H9 (cell line): ENCODE measurements around the gene PTGER3. TPM values are rescaled to one million over a fixed set of nuclear protein-coding genes. Genes with fewer than 3 reads are reported as not detected.

Experiments
- DNase-seq: peaks from one replicate; pipeline ENCODE4 v3.0.0-alpha.2; 2017
- H2AFZ ChIP-seq: one replicate; pipeline ENCODE4 v1.6.1; 2013; ENCODE audit warnings: mild to moderate bottlenecking, low read length, control low read depth, moderate library complexity
- H2AK5ac ChIP-seq: 2 replicates; pipeline ENCODE4 v1.6.1; 2013; ENCODE audit warnings: low read length, control low read depth, mixed read lengths; ENCODE audit not compliant: insufficient read length
- H2BK120ac ChIP-seq: one replicate; pipeline ENCODE4 v1.6.1; 2013; ENCODE audit warnings: low read depth, mild to moderate bottlenecking, low read length, control low read depth, inconsistent platforms; ENCODE audit not compliant: poor library complexity, severe bottlenecking
- H2BK12ac ChIP-seq: 2 replicates; pipeline ENCODE4 v1.6.1; 2013; ENCODE audit warnings: low read length, control low read depth, mixed read lengths, low read depth; ENCODE audit not compliant: insufficient read length
- H2BK15ac ChIP-seq: 2 replicates; pipeline ENCODE4 v1.6.1; 2013; ENCODE audit warnings: low read depth, low read length, control low read depth
- H2BK20ac ChIP-seq: one replicate; pipeline ENCODE4 v1.6.1; 2013; ENCODE audit warnings: low read depth, mild to moderate bottlenecking, low read length, control low read depth, inconsistent platforms; ENCODE audit not compliant: poor library complexity, severe bottlenecking
- H2BK5ac ChIP-seq: 2 replicates; pipeline ENCODE4 v1.6.1; 2013; ENCODE audit warnings: low read length, control low read depth, mixed read lengths; ENCODE audit not compliant: insufficient read length
- H3K14ac ChIP-seq: 2 replicates; pipeline ENCODE4 v1.6.1; 2013; ENCODE audit warnings: low read length, control low read depth; ENCODE audit not compliant: insufficient read depth
- H3K18ac ChIP-seq: 2 replicates; pipeline ENCODE4 v1.6.1; 2013; ENCODE audit warnings: low read depth, mild to moderate bottlenecking, mixed read lengths, low read length, control low read depth; ENCODE audit not compliant: insufficient read length
- H3K23ac ChIP-seq: 2 replicates; pipeline ENCODE4 v1.6.1; 2013; ENCODE audit warnings: low read length, control low read depth, mixed read lengths, low read depth; ENCODE audit not compliant: insufficient read length
- H3K23me2 ChIP-seq: 2 replicates; pipeline ENCODE4 v1.6.1; 2013; ENCODE audit warnings: low read depth, mild to moderate bottlenecking, mixed read lengths, low read length, control low read depth; ENCODE audit not compliant: insufficient read length, poor library complexity, severe bottlenecking
- H3K27ac ChIP-seq: 2 replicates; pipeline ENCODE4 v1.5.1; 2013; ENCODE audit warnings: low read length, control low read depth, mixed read lengths, low read depth; ENCODE audit not compliant: insufficient read length
- H3K27me3 ChIP-seq: 2 replicates; pipeline ENCODE4 v1.6.1; 2013; ENCODE audit warnings: low read length, control low read depth, inconsistent platforms; ENCODE audit not compliant: insufficient read depth
- H3K4ac ChIP-seq: 2 replicates; pipeline ENCODE4 v1.6.1; 2013; ENCODE audit warnings: low read depth, mild to moderate bottlenecking, control low read depth, inconsistent platforms, low read length, moderate library complexity
- H3K4me1 ChIP-seq: 2 replicates; pipeline ENCODE4 v1.6.1; 2013; ENCODE audit warnings: low read length, control low read depth, inconsistent platforms; ENCODE audit not compliant: insufficient read depth
- H3K4me2 ChIP-seq: 2 replicates; pipeline ENCODE4 v1.6.1; 2013; ENCODE audit warnings: low read length, control low read depth, mixed read lengths; ENCODE audit not compliant: insufficient read length, insufficient read depth
- H3K56ac ChIP-seq: 2 replicates; pipeline ENCODE4 v1.6.1; 2013; ENCODE audit warnings: low read depth, mild to moderate bottlenecking, mixed read lengths, low read length, control low read depth; ENCODE audit not compliant: insufficient read length
- H3K79me1 ChIP-seq: 2 replicates; pipeline ENCODE4 v1.6.1; 2013; ENCODE audit warnings: low read depth, mild to moderate bottlenecking, moderate library complexity, low read length, control low read depth, inconsistent platforms; ENCODE audit not compliant: insufficient read depth, poor library complexity, severe bottlenecking
- H3K79me2 ChIP-seq: 2 replicates; pipeline ENCODE4 v1.6.1; 2013; ENCODE audit warnings: low read length, control low read depth, inconsistent platforms; ENCODE audit not compliant: insufficient read depth
- H3K9ac ChIP-seq: 2 replicates; pipeline ENCODE4 v1.6.1; 2013; ENCODE audit warnings: low read length, control low read depth, mixed read lengths; ENCODE audit not compliant: insufficient read length; ENCODE audit errors: extremely low read depth
- H3K9me3 ChIP-seq: one replicate; pipeline ENCODE4 v1.6.1; 2013; ENCODE audit warnings: low read depth, low read length, inconsistent platforms; ENCODE audit not compliant: control insufficient read depth
- H3T11ph ChIP-seq: one replicate; pipeline ENCODE4 v1.6.1; 2013; ENCODE audit warnings: mild to moderate bottlenecking, low read length, control low read depth, inconsistent platforms
- H4K20me1 ChIP-seq: one replicate; pipeline ENCODE4 v1.6.1; 2013; ENCODE audit not compliant: control insufficient read depth, insufficient read length, insufficient read depth
- H4K5ac ChIP-seq: 2 replicates; pipeline ENCODE4 v1.6.1; 2013; ENCODE audit warnings: low read depth, mild to moderate bottlenecking, mixed read lengths, low read length, control low read depth; ENCODE audit not compliant: insufficient read length
- H4K8ac ChIP-seq: replicated peaks from 2 replicates; pipeline ENCODE4 v1.6.1; 2013; ENCODE audit warnings: low read length, control low read depth, mixed read lengths, low read depth; ENCODE audit not compliant: insufficient read length
- H4K91ac ChIP-seq: 2 replicates; pipeline ENCODE4 v1.6.1; 2013; ENCODE audit warnings: low read depth, mild to moderate bottlenecking, moderate library complexity, mixed read lengths, low read length, control low read depth; ENCODE audit not compliant: insufficient read length
- H3K27ac Mint-ChIP-seq, 3 experiments: 2 replicates in 2 of 3; 3 replicates in 1 of 3; pipeline ENCODE4 v1.8.0; 2020 to 2021; ENCODE audit warnings: mixed read lengths in 3 of 3, mild to moderate bottlenecking in 1 of 3, moderate library complexity in 1 of 3
- H3K27me3 Mint-ChIP-seq: 2 replicates; pipeline ENCODE4 v1.8.0; 2021; ENCODE audit warnings: low read depth, mild to moderate bottlenecking, moderate library complexity, mixed read lengths
- H3K36me3 Mint-ChIP-seq, 3 experiments: 2 replicates in 2 of 3; 3 replicates in 1 of 3; pipeline ENCODE4 v1.8.0; 2020 to 2021; ENCODE audit warnings: low read depth in 3 of 3, mixed read lengths in 3 of 3; ENCODE audit not compliant: insufficient read depth in 1 of 3
- H3K4me1 Mint-ChIP-seq, 2 experiments: 2 replicates each; pipeline ENCODE4 v1.8.0; 2020; ENCODE audit warnings: mixed read lengths in 2 of 2
- H3K4me3 Mint-ChIP-seq, 2 experiments: 2 replicates in 1 of 2; 3 replicates in 1 of 2; pipeline ENCODE4 v1.8.0; 2020 to 2021; ENCODE audit warnings: mild to moderate bottlenecking in 2 of 2, mixed read lengths in 2 of 2, moderate library complexity in 1 of 2
- H3K9me3 Mint-ChIP-seq, 2 experiments: 2 replicates in 1 of 2; 3 replicates in 1 of 2; pipeline ENCODE4 v1.8.0; 2020; ENCODE audit warnings: mild to moderate bottlenecking in 2 of 2, mixed read lengths in 2 of 2, moderate library complexity in 1 of 2
- CTCF ChIP-seq: fragments of 200-600 bp; sonication (generic); conservative IDR thresholded peaks from 3 replicates; pipeline ENCODE4 v1.8.0; 2021; ENCODE audit warnings: antibody characterized with exemption, mild to moderate bottlenecking
- WGBS: extraction: QIAGEN DNeasy Blood & Tissue Kit; methylation state at CpG from one replicate; pipeline ENCODE4 v1.1.7; 2013; ENCODE audit warnings: missing lambda C conversion rate, low lambda C conversion rate, mixed read lengths; ENCODE audit not compliant: insufficient read length; ENCODE audit errors: extremely low coverage; 5-methylcytosine and 5-hydroxymethylcytosine counted together
- total RNA-seq: library from RNA; stranded (reverse); gene quantifications from 2 replicates; pipeline ENCODE4 v1.2.1, GENCODE V29; 2021

PTGER3 gene
- total RNA-seq, 1 experiment from 2014 or later, result 0.26 TPM

- no peak overlapping the region for H2BK20ac ChIP-seq
- H2BK12ac ChIP-seq, result no peak overlapping the region
- no peak overlapping the region for H2BK120ac ChIP-seq
- H3K27me3 Mint-ChIP-seq, result no peaks in the 10 kb centered on the region
- H2AFZ ChIP-seq, result no peak overlapping the region
- no peaks in the 10 kb centered on the region for H3K36me3 Mint-ChIP-seq
- TF ChIP-seq CTCF, result no peak
- H3K56ac ChIP-seq, result no peak overlapping the region
- no peak overlapping the region for H2BK15ac ChIP-seq
- H4K91ac ChIP-seq, result no peak overlapping the region
- DNase-seq, result no peak
- H4K8ac ChIP-seq, result no peak overlapping the region
- H3K14ac ChIP-seq, result no peak overlapping the region
- no peaks in the 10 kb centered on the region for H3K9me3 ChIP-seq
- H4K5ac ChIP-seq, result no peak overlapping the region
- H2AK5ac ChIP-seq, result no peak overlapping the region
- H3K4me1 Mint-ChIP-seq, result no peaks in the 10 kb centered on the region
- no peak overlapping the region for H3K4ac ChIP-seq
- no peak overlapping the region for H3K9ac ChIP-seq
- H3K4me2 ChIP-seq, result no peak overlapping the region
- no peaks in the 10 kb centered on the region for H3K4me1 ChIP-seq
- no peak overlapping the region for H3K18ac ChIP-seq
- no peaks in the 10 kb centered on the region for H3K79me1 ChIP-seq
- H3T11ph ChIP-seq, result no peak overlapping the region
- H3K27me3 ChIP-seq, result no peaks in the 10 kb centered on the region
- no peaks in the 10 kb centered on the region for H3K23me2 ChIP-seq
- H2BK5ac ChIP-seq, result no peak overlapping the region
- H4K20me1 ChIP-seq, result no peaks in the 10 kb centered on the region
- WGBS, result no CpG with 5 or more reads among the region's 1 CpG
- no peak overlapping the region for H3K27ac ChIP-seq
- H3K23ac ChIP-seq, result no peak overlapping the region
- H3K27ac Mint-ChIP-seq, result no peak overlapping the region
- no peak overlapping the region for H3K4me3 Mint-ChIP-seq
- H3K9me3 Mint-ChIP-seq, result no peaks in the 10 kb centered on the region
- no peaks in the 10 kb centered on the region for H3K79me2 ChIP-seq
Observed at GRCh38 chr1:71033136-71033535, 14.5 kb downstream of the PTGER3 start.
